Dermis blood vessel endothelial cell (primary cell): ENCODE results near the gene CGB3. TPM values are rescaled to one million over a fixed set of nuclear protein-coding genes. Genes with fewer than 3 reads are reported as not detected.
"Not testable (repeated sequence)": the region's sequence is repeated elsewhere in the genome, so short reads cannot be mapped to it uniquely, and the experiment has no call there.

ENCODE experiments used
- DNase-seq: peaks from one replicate; pipeline ENCODE4 v3.0.0; 2010
- total RNA-seq: library from RNA; depleted of rRNA; stranded (reverse); fragments of >200 nt; gene quantifications from 2 replicates; pipeline ENCODE4 v1.2.3, GENCODE V29; 2014

CGB3 gene
- not detected in 2 replicates for total RNA-seq

- DNase-seq: not testable (repeated sequence)
These were observed at the start of gene CGB3 for GRCh38 chr19:49024233-49024632. TSS of gene CGB3 (minus strand) at chr19:49024333. CDS start at chr19:49023971, 362 bp downstream.

- DNase-seq: no peak
These were observed 47.9 kb upstream of the CGB3 start for GRCh38 chr19:49071860-49072547.

DNA sequence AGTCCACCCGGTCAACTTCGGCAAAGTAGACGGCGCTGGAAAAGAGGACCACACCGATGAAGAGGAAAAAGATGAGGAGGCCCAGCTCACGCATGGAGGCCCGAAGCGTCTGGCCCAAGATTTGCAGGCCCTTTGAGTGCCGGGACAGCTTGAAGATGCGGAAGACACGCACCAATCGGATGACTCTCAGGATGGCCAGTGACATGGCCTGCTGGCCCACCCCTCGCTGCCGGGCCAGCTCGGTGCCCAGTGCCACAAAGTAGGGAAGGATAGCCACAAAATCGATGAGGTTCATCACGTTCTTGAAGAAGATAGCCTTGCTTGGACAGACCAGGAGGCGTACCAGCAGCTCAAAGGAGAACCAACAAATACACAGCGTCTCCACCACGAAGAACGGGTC, 46.3 kb upstream of the CGB3 start:
- no peak for DNase-seq

GRCh38 chr19:49069026-49069425, 44.9 kb upstream of the CGB3 start:
- DNase-seq: no peak

DNA sequence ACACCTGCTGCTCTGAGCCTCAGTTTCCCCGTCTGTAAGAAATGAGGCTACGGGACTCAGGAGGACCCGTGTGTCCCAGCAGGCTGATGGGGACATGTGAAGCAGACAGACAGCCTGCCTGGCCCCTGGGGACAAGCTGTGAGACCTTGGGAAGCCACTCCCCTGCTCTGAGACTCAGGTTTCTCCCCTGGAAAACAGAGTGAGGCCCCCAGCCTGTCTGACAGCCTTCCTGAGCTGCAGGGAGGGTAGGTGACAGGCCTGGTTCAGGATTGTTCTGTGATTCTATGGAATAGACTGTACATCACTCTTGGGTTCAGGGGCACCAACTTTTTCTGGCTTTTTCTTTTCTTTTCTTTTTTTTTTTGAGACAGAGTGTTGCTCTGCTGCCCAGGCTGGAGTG, 43.4 kb upstream of the CGB3 start:
- DNase-seq: no peak

GRCh38 chr19:49065905-49066512, 41.9 kb upstream of the CGB3 start:
- DNase-seq: no peak

- DNase-seq: no peak
These were observed 40.9 kb upstream of the CGB3 start, which contains the start of gene NTF4 for GRCh38 chr19:49064768-49065611. TSS of gene NTF4 (minus strand) at chr19:49064818. CDS start at chr19:49061997, 2,821 bp downstream.

DNA sequence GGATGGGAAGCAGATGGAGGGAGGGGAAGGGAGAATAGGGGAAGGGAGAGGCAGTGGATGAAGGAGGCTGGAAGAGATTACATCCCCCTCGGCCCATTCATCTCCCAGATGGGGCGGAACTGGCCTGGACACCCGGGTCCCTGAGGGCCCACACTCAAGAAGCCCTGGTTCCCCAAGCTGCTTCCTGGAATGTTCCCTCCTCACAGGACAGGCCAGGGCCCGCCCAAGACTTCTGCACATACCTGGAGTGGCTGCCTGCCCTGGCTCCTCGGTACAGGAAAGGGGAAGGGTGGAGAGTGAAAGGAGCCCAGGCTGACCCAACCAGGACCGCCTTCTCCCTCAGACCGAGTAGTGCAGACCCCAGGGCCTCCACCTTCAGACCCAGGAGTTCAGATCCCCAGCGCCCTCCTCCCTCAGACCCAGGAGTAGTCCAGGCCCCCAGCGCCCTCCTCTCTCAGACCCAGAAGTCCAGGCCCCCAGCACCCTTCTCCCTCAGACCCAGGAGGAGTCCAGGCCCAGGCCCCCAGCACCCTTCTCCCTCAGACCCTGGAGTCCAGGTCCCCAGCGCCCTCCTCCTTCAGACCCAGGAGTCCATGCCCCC, 40.0 kb upstream of the CGB3 start:
- DNase-seq: no peak

- DNase-seq: no peak
These were observed 37.3 kb upstream of the CGB3 start for GRCh38 chr19:49061445-49061844.

GRCh38 chr19:49061000-49061399, 36.9 kb upstream of the CGB3 start:
- no peak for DNase-seq

- DNase-seq: no peak
These were observed 34.9 kb upstream of the CGB3 start for GRCh38 chr19:49059053-49059452.

GRCh38 chr19:49058562-49058961, 34.4 kb upstream of the CGB3 start:
- peak; percentile 24 for DNase-seq

DNA sequence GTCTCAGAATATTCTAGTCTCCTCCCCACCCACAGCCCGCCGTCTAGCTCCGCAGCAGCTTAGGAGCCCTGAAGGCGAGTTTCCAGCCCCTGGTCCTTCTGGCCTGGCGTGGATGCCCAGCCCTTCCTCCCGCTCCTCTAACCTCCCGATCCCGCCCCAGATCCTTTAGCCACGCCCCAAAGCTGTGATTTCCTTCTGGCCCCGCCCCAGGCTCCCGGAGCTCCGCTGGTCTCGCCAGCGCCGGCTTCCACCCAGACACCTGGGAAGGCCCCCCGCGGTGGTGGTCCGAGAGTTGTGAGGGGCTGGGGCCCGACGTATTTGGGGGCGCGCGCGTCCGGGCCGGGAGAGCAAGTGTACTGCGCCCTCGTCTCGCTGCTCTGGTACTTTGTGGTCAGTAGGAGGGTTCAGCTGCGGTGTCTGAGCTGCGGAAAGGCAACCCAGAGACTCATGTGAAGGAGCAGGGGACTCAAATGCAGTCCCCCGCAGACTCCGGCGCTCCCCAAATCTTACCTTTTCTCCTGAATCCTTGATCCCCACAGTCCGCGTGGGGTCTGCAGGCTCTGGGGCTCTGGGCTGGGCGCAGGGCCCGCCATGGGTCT, 33.6 kb upstream of the CGB3 start, which contains the start of gene CGB7:
Gene CGB7, minus strand, starts transcription at position 114 of the 599 bp plus-strand sequence. CDS start 2,374 bp downstream, outside the sequence.
- peak; percentile 54 for DNase-seq

GRCh38 chr19:49056902-49057596, 32.9 kb upstream of the CGB3 start:
- DNase-seq: not testable (repeated sequence)

- DNase-seq: peak; percentile 55
These were observed 32.2 kb upstream of the CGB3 start for GRCh38 chr19:49056101-49056901.

DNA sequence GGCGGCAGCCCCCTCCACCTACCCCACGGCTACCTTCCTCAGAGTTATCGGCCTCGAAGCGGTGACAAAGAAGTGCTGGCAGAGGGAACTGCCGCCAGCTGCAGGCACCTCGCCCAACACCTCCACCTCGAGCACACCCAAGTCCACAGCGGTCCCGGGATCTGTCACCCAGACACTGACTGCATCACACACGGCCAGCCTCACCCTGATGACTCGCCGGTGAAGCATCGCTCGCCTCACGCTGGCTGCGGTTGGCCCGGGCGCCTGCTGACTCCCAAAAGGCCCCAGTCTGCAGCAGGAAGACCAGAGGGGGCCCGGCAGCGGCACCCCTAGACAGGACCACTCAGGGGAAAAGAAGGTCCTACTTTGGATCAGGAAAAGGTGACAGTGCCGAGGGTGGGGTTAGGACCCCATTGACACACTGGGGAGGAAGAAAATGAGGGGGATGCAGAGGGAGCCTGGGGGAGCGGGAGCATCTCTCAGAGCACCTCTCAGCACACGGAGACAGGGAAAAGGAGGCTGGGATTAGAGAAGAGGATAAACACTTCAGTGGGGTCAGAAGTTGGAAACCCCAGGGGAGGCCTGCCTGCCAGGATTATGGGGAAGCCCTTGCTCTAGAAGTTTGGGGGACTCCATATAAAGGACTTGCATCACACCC, 26.4 kb upstream of the CGB3 start:
- not testable (repeated sequence) for DNase-seq

- not testable (repeated sequence) for DNase-seq
These were observed 25.7 kb upstream of the CGB3 start for GRCh38 chr19:49049834-49050233.

DNA sequence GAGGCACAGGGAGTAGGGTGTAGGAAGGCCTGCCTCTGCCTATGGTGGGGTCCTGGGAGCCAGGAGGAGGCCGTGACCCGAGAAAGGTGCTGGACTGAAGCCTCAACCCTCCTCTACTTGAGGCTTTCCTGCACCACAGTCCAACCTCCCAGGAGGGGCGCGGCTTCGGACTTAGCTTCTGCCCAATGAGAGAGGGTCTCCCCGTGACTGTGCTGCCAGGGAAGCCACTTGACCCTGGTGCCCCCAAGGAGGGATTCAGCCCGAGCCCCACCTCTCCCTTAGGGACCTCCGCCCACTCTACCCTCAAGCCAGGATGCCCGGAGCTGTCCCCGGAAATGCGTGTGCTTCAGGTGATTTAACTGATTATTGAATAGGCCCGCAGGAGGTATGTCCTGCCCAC, 24.9 kb upstream of the CGB3 start, which contains the start of gene CGB8:
Gene CGB8, minus strand, starts transcription at position 101 of the 400 bp plus-strand sequence. CDS start 372 bp downstream, outside the sequence.
- not testable (repeated sequence) for DNase-seq

DNA sequence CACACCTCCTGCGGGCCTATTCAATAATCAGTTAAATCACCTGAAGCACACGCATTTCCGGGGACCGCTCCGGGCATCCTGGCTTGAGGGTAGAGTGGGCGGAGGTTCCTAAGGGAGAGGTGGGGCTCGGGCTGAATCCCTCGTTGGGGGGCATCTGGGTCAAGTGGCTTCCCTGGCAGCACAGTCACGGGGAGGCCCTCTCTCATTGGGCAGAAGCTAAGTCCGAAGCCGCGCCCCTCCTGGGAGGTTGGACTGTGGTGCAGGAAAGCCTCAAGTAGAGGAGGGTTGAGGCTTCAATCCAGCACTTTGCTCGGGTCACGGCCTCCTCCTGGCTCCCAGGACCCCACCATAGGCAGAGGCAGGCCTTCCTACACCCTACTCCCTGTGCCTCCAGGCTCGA, 19.4 kb upstream of the CGB3 start, which contains the start of gene CGB5:
Gene CGB5, plus strand, starts transcription at position 301 of the 400 bp plus-strand sequence. CDS start 362 bp downstream, outside the sequence.
- DNase-seq: not testable (repeated sequence)

DNA sequence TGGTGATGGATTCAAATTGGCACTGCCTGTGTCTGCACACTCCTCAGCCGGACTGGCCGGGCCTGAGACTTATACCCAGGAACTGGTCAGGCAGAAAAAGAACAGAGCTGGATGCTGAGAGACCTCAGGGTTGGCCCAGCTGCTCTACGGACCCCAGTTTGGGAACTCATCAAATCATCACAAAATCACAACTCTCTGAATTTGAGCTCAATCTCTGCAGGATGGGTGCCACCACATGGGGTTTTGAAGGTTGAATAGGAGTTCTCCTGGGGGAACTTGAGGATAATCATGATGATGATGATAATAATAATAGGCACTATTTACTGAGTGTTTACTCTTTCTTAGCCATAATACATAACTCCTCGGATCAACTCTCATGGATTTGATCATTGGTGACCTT, 18.5 kb upstream of the CGB3 start:
- DNase-seq: not testable (repeated sequence)
